Frontal cortex (tissue), 4 donors: Measurements from ENCODE around the gene SESN1. TPM values are rescaled to one million over a fixed set of nuclear protein-coding genes. Genes with fewer than 3 reads are reported as not detected.

ENCODE experiments used
- DNase-seq, 2 donors: peaks; one replicate each; pipeline ENCODE4 v3.0.0; 2012; ENCODE audit warnings: low spot score in 2 of 2
- FAIRE-seq: peaks from 2 replicates; lab custom pipeline; 2012; peaks lifted over from hg19 to GRCh38; lab: Jason Lieb, UNC
- total RNA-seq: library from RNA; depleted of rRNA; stranded (reverse); fragments of >200 nt; gene quantifications from one replicate; pipeline ENCODE4 v1.2.3, GENCODE V29; 2014
- donor health status: control.
- donor health status: control.
- donor health status: control.

Gene SESN1
- total RNA-seq, 1 donor from 2014 or later: 34.6 TPM

DNA sequence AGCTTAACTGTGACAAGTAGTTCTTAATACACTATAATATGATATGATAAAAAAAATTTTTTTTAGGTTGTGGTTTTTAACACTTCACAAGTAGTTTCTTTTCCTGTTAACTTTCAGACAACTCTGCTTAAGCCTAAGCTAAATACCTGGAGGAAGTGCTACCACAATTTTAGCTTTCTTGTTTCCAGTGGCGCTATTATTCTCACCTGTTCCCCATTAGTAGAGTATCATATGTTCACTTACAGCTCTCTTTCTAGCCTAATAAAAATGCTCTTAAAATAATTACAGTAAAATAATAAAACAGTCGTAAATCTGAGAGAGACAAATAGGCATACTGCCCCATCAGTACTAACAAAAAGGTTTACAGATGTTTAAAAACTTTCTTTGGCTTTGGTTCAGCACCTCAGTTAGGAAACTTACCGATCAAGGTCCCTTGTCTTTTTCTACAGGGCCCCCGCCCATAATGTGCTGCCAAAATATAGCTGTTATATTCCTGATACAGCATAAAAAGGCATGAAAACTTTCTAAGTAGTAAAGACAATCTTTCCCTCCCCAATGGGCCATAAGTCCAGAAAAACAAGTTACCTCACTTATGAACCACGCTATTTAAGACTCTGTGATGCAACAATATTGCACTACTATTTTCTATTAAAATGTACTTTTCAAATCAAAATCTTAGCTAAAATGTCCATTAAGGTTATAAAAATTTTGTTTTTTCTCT is 57.9 kb downstream of the SESN1 start:
- FAIRE-seq: no peak

DNA sequence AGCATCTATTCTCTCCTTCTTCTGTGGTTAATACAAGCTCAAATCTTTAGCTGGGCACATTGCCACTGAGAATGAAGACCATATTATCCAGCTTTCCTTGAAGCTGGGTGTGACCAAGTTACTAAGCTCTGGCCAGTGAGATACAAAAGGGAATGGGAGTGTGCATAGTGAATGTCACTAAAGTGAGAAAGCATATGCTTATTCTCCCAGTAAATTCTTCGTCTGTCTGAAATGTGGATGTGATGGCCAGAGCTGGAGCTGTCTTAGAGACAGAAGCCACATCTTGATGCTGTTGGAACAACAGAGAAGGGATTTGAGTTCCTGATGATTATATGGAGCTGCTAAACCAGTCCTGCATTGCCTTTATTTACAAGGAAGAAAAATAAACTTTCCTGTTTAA is 60.1 kb downstream of the SESN1 start:
- FAIRE-seq: no peak

More for the DNA sequence above, 57.9 kb downstream of the SESN1 start:
- no peak for DNase-seq

DNA sequence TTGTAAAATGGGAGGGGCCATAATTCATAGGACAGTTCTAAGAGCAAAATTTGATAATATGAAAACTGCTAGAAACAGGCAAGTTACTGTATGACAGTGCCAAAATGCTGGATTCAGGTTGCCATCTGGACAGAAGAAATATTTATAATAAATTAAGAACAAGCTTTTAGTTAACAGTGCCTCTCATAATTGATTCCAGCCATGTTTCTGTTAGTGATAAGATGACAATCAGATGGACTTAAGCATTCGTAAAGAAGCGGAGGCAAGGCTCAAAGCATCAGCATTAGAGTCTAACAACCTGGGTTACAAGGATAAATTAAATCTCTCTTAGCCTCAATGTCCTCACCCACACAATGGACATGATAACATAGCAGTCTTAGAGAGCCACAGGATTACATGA is 61.0 kb downstream of the SESN1 start:
- DNase-seq (no peak), FAIRE-seq (no peak)

More for the DNA sequence above, 60.1 kb downstream of the SESN1 start:
- no peak for DNase-seq

DNA sequence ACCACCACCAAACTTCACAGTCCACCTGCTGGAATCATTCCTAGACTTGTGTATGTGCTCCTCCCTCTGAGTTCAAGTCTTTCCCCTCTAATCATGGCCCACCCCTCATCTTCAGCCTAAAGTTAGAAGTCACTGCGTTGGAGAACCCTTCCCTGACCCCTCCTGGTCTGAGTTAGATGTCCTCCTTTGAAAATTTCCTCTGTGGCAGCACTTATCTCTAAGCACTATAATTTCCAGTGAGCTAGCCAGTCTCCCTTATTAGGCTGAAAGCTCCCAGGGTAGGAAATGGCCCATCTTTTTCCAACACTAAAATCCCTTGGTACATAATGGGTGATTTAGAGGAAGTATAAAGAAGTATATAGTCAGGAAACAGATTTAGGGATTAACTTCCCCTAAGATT is 63.2 kb downstream of the SESN1 start:
- DNase-seq (no peak), FAIRE-seq (no peak)

DNA sequence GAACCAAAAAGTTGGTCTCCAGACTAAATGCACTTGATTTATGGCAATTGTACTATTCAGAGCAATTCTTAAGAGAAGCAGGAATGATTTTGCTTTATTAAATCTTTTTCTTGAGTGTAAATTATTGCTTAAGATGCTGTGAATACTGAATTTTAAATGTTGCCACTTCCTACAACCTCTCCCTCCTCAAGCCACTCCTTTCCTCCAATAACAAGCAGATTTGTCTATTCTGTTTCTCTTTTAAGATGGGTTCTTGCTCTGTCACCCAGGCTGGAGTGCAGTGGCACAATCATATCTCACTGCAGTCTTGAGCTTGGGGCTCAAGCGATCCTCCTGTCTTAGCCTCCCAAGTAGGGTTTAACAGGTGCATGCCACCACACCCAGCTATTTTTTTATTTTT is 65.3 kb downstream of the SESN1 start:
- FAIRE-seq (no peak), DNase-seq (no peak)

DNA sequence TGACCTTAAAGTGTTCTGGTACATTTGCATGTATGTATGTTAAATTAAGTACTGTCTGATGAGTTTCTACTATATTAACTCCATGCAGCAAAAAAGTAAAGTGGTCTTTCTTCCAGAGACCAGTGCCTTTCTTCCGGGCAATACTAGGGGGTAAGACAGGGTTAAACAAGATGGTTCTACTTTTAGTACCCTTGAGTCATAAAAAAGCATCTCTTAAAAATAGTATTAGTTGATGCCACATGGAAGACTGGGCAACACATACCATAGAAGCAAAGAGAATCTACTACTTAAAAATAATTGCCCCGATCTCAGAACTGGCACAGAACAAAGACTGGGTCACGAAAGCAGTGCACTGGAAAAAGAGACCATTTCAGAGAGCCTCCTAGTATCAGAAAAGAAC is 66.2 kb downstream of the SESN1 start:
- FAIRE-seq: no peak
- DNase-seq: no peak

DNA sequence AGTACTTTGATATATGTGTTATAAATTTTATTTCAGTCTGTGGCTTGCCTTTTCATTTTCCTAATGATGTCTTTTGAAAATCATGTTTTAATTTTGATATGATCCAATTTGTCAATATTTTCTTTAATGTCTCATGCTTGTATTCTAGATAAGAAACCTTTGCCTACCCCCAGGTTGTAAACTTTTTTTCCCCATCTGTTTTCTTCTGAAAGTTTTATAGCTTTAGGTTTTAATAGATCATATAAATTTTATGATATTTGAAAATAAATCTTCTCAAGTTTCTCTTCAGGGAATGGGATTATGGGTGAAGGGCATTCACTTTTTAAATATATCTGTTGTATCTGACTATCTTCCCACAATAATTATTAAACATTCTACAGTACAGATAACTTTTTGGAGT is 66.7 kb downstream of the SESN1 start:
- FAIRE-seq (peak; percentile 13), DNase-seq (no peak)

DNA sequence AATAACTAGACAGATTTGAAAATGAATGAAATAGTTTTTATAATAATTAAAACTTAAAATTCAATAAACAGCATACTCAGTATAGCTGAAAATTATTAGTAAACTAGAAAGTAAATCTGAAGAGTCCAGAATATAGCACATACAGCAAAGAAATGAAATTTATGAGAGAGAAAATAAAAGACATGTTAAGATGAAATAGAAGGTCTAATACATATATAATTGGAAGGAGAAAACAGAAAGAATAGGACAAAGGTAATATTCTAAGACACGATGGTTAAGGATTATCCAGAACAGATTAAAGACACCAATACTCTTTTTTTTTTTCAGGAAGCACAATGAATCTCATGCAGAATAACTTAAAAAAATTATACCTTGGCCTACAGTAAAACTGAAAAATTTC is 69.0 kb downstream of the SESN1 start:
- FAIRE-seq (peak; percentile 33), DNase-seq (no peak)

DNA sequence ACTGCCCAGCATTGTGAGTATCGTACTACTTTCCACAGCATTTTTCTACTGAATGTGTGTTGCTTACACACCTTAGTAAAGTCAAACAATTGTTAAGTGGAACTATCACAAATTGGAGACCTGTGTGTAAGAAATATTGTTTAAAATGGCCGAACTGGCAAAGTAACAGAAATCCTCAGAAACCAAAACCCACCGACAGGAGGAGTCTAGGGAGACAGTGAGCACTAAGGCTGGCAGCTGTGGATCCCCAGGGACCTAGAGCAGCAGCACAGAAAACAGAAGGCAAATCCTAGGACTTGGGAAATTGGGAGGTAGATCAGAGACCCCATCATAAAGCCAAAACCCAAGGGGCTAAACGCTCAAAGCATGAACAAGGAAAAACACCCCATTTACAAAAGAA is 69.9 kb downstream of the SESN1 start:
- DNase-seq (no peak), FAIRE-seq (no peak)

DNA sequence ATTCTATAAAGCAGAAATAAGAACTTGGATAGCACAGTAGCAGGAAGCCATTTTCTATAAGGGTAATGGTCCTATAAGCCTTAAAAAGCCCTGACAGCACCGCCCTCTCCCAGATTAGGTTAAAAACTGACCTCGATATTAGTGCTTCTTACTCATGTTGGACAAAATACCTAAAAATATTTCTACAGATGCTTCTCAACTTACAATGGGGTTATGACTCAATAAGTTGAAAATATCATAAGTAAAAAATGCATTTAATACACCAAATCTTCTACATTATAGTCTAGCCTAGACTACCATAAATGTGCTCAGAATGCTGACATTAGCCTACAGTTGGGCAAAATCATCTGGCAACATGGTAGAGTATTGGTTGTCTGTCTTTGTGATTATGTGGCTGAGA is 70.3 kb downstream of the SESN1 start:
- DNase-seq: no peak
- FAIRE-seq: no peak

DNA sequence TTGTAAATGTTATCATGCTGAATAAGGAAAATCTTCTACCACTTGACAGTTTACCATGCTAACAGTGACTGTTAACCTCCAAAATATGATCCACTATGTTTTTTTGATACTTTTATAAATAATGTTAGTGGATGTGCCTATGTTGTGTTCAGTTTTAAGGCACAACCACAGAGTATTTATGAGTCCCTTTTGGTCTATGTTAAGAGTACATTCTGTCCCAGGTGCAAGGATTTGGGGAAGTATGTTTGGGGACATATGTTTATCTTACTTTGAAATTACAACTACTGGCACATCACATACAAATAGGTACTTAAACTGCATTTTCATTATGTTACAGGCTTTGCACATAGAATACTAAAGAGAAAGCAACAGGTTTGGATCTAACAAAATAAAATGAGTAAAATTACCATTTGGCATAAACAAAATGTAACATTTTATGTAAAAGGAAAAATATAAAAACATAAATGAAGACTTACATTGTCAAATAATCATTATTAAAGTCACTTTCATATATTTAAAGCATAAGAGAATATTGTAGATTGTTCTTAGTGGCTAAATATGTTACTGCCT is 71.2 kb downstream of the SESN1 start:
- no peak for DNase-seq

DNA sequence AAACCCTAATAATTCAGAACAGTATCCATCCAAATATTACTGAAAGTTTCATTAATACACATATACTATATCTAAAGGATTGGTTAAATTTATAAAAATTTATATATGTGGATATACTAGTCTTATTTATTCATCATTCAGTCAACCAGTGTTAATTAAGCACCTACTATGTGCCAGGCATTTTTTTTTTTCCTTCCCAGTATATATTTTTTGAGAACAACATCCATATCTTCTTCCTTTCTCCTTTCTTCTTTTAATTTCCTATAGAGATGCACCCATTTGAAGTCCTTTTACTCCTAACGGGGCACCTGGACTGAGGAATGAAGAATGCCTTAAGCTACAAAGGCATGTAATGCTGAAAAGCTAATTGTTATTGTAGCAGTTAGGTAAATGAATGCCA is 72.8 kb downstream of the SESN1 start:
- FAIRE-seq (no peak), DNase-seq (no peak)

More for the DNA sequence above, 71.2 kb downstream of the SESN1 start:
- no peak for FAIRE-seq

DNA sequence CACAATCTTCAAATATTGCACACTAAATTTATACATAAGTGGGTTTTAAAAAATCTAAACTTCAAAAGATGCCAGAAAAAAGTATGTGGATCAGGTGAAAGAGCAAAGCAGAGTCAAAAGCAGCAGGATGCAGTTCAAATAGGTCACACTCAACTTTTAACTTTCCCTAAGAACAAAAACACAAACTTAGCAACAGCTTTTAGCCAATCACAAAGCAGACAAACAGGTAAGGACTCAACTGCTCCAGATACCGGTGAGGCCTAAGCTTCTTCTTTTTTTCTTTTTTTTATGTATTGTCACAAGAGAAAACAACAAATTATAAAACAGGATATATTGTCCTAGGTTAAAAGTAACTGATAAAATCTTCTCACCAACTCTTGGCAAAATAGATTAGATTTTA is 74.7 kb downstream of the SESN1 start:
- DNase-seq (no peak), FAIRE-seq (no peak)

DNA sequence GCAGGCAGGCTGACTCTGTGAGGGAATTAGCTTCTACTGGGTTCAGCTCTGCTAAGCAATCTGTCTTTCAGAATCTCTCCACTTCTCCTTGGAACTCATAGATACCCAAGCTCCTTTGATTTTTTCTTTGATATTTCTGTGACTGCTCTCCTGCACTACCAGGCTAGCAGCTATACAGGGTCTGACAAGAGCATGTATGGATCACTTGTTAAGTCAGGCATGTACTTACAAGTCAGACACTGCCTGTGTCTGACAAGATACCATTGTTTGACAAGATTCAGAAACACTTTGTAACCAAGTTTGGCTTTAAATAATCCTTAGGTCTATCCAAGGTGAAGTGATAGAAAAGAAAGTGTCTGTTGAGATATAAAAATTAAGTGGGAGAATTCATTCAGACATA is 79.5 kb downstream of the SESN1 start:
- DNase-seq: no peak

DNA sequence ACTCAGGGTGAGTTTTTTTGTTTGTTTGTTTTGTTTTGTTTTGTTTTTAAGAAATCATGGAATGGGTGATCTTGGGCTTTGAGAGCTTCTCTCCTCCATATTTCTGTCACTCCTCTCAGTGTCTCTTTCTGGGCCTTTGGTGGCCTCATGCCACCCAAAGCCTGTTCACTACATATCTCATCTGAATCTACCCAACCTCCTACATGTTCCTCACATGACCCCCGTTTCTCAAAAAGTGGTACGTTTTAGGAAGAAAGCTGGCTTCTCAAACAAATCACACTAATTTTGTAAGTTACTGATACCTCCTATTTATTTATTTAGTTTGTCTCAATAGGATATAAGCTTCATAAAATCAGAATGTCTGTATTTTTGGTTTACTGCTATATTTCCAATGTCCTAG is 80.0 kb downstream of the SESN1 start:
- no peak for FAIRE-seq
- no peak for DNase-seq

More for the DNA sequence above, 79.5 kb downstream of the SESN1 start:
- no peak for FAIRE-seq

DNA sequence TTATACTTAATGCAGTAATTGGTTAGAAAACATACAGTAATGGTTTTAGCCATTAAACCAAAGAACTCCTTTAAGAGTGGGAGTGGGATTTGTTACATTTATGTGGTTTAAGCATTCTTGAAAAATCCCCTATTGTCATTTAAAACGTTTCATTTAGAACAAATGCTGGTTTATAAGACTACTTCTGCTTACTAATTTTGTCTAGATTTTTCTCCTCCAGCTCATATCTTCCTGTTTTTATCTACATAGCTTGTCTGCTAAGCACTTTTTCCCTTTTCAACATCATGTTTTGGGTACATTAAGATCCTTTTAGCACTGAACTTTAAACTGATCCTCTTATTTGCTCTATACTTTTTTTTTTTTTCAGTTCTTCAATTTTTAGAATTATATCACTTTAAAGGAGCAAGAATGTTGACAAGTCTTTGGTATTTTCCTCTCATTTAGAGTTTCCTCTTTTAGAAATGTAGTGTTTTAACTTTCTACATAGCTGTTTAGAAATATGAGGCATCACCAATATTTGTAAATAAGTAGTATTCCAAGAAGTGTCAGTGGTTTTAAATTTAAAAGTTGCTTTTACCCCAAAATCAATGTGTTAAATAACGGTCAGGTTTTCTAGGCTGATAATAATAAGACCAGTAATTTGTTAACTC is 80.9 kb downstream of the SESN1 start:
- FAIRE-seq: peak; percentile 10
- no peak for DNase-seq

DNA sequence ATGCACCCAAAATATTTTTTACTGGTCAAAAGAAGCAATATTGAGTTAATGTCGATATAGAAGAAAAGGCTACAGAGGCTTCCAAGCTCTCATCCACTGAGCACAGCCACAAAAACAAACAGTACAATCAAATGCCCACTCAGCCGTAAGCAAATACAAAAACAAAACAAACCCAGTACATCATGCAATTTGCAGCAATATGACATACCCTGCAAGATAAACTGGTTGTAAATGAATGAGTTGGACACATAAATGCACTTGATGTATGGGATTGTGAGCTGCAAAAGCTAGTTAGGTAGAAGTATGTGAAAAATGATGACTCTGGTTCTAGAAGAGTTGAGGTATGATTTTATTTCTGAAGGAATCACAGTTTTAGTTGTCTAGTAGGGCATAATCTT is 83.9 kb downstream of the SESN1 start:
- DNase-seq: no peak
- FAIRE-seq: no peak

DNA sequence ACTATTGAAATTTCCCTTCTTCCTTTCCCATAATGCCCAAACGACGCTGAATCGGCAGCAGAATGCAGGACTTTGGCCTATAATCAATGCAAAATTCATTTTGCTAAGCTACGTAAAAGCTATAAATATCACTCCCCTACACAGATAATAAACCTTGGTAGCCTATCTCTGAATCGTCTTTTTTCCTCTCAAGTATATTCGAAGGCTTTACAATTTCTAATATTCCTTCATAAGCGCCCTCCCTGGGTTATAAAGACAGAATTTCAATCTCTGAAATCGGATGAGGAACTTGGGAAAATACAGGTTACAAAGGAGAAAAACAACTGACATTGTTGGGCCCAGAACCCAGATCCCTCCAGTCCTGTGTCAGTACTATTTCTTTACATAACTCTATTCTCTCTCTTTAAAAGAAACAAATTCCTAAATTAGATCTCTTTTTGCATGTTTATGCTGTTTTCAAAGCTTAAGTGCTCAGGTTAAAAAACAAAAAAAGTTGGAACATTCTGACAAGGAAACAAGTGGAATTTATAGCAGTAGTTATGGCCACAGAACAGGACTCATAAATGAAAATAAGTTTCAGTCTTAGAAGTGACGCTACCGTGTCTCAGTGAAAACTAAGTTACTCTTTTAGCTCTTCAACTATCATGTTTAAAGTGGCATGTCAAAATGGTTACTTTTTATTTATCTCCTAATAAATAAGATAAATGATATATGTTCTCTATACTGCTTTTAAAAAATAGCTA is 84.5 kb downstream of the SESN1 start:
- DNase-seq: no peak
- no peak for FAIRE-seq

DNA sequence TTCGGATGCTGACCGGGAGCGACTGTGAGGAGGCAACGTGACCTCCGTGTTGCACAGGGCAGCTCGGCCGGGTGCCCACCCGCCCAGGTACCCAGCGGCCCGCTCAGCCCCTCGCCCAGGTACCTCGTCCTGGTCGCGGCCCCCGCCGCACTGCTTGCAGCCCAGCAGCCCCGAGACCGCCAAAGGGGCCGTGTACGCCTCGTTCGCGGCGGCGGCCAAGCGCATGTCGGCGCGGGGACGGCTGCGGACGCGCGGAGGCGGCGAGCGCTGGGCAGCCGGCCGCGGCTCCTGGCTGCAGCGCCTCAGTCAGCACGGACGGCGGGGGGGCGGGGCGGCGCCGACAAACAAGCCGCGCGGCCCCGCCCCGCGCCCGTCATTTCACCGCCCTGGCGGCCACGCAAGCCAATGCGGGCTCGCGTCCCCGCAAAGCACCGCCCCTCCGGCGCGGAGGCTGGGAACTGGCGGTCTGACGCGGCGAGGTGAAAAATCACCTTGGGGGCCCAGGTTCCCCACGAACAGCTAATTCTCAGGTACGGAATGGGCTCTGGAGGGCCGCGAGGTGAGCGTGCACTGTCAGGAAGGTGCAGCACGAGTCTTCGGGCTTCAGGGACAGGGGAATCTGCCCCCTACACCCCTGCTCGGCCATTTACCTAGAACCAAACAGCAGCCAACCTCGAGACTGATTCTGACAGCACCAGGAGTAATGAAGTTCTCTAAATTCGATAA is 85.2 kb downstream of the SESN1 start:
- FAIRE-seq (no peak), DNase-seq (peak; percentile 81 to 83)
